A549 treated with AZD2906 at 1 μM for 4 hours (cell line): ENCODE data around the gene TMEM168. TPM values are rescaled to one million over a fixed set of nuclear protein-coding genes. Genes with fewer than 3 reads are reported as not detected.

Source experiments
- total RNA-seq: library from RNA; stranded (reverse); fragments of 200-300 nt; extraction: Qiagen RNA extraction; gene quantifications from 5 replicates; pipeline ENCODE4 v1.2.3, GENCODE V29; 2022

TMEM168 gene, protein sequence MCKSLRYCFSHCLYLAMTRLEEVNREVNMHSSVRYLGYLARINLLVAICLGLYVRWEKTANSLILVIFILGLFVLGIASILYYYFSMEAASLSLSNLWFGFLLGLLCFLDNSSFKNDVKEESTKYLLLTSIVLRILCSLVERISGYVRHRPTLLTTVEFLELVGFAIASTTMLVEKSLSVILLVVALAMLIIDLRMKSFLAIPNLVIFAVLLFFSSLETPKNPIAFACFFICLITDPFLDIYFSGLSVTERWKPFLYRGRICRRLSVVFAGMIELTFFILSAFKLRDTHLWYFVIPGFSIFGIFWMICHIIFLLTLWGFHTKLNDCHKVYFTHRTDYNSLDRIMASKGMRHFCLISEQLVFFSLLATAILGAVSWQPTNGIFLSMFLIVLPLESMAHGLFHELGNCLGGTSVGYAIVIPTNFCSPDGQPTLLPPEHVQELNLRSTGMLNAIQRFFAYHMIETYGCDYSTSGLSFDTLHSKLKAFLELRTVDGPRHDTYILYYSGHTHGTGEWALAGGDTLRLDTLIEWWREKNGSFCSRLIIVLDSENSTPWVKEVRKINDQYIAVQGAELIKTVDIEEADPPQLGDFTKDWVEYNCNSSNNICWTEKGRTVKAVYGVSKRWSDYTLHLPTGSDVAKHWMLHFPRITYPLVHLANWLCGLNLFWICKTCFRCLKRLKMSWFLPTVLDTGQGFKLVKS
- total RNA-seq: 6.5 to 10.6 TPM (median 8.1 TPM) in 5 replicates

DNA sequence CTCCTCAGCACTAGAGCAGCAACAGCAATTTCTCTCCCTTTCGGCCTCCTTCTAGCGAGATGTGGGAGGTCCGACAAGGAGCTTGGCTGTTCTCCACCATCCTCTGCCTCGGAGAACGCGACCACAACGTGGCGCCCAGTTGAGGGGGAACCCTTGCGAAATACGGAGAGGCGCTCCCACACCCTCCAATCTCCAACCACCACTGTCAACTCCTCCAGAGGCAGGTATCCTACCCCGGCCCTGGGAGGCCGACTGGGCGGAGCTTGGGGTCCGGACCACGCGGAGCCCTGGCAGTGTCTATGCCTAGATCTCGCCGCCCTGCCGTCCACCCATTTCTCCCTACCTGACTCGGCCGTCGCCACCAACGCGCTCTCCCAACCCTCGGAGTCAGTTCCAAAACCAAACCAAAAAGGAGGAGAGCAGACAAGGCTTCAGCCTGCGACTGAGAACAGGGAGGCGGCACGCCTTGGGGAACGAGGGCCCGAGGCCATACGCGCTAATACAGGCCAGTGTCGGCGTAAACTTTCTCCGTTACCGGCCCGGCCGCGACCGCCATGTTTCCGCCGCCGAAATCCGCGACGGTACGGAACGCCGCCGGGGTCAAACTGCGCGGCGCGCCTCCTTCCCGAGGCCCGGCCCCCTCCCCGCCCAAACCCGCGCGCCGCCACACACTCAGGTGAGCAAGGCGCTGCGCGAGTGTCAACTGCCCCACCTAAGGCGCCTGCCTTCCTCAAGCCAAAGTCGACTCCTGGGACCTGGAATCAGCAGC lies at the start of gene TMEM168:
TMEM168 (minus strand) TSS at position 577 of the 769 bp plus-strand sequence. CDS start 5,568 bp downstream, outside the sequence.

